Keratinocyte (primary cell): ENCODE data around the gene EXT2. TPM values are rescaled to one million over a fixed set of nuclear protein-coding genes. Genes with fewer than 3 reads are reported as not detected.

Experiments
- DNase-seq: peaks from one replicate; pipeline ENCODE4 v3.0.0-alpha.2; 2011; ENCODE audit warnings: low read depth, missing footprints, low spot score
- FAIRE-seq: peaks from 2 replicates; lab custom pipeline; 2011; peaks lifted over from hg19 to GRCh38; lab: Jason Lieb, UNC
- H2AFZ ChIP-seq: 2 replicates; pipeline ENCODE4 v1.6.0; 2012; ENCODE audit warnings: low read length, control low read depth, inconsistent platforms; ENCODE audit not compliant: control insufficient read depth
- H3K27ac ChIP-seq: 2 replicates; pipeline ENCODE4 v1.5.1; 2011; ENCODE audit warnings: low read length; ENCODE audit not compliant: control insufficient read depth, insufficient read depth
- H3K27me3 ChIP-seq: 3 replicates; pipeline ENCODE4 v1.6.0; 2011; ENCODE audit warnings: low read length; ENCODE audit not compliant: control insufficient read depth, insufficient read depth; ENCODE audit errors: extremely low read depth
- H3K36me3 ChIP-seq, 2 experiments: 2 replicates in 1 of 2; 3 replicates in 1 of 2; pipeline ENCODE4 v1.5.1; 2011; ENCODE audit warnings: low read length in 2 of 2, mild to moderate bottlenecking in 1 of 2; ENCODE audit not compliant: control insufficient read depth in 2 of 2, insufficient read depth in 2 of 2; ENCODE audit errors: extremely low read depth in 1 of 2
- H3K4me1 ChIP-seq: 3 replicates; pipeline ENCODE4 v1.5.1; 2011; ENCODE audit warnings: low read length; ENCODE audit not compliant: control insufficient read depth, insufficient read depth; ENCODE audit errors: extremely low read depth
- H3K4me2 ChIP-seq: 3 replicates; pipeline ENCODE4 v1.6.0; 2011; ENCODE audit warnings: low read depth, low read length; ENCODE audit not compliant: control insufficient read depth, insufficient read depth; ENCODE audit errors: extremely low read depth
- H3K4me3 ChIP-seq, 3 experiments: fragments of 200-600 bp in 1 of 3; sonication (generic) in 1 of 3; 2 replicates in 2 of 3; 3 replicates in 1 of 3; pipeline ENCODE4 v1.5.1; 2011 to 2016; ENCODE audit warnings: low read length in 3 of 3, mild to moderate bottlenecking in 3 of 3, control low read depth in 2 of 3, inconsistent platforms in 1 of 3, low read depth in 1 of 3, mixed read lengths in 1 of 3, mixed run types in 1 of 3, moderate library complexity in 1 of 3; ENCODE audit not compliant: control insufficient read depth in 2 of 3, insufficient read depth in 2 of 3; ENCODE audit errors: extremely low read depth in 1 of 3
- H3K79me2 ChIP-seq: 2 replicates; pipeline ENCODE4 v1.6.0; 2012; ENCODE audit warnings: low read length; ENCODE audit not compliant: control insufficient read depth, insufficient read depth
- H3K9ac ChIP-seq: 3 replicates; pipeline ENCODE4 v1.6.0; 2011; ENCODE audit warnings: low read length; ENCODE audit not compliant: control insufficient read depth, insufficient read depth; ENCODE audit errors: extremely low read depth
- H3K9me1 ChIP-seq: 3 replicates; pipeline ENCODE4 v1.6.0; 2011; ENCODE audit warnings: low read length; ENCODE audit not compliant: control insufficient read depth, insufficient read depth; ENCODE audit errors: extremely low read depth
- H3K9me3 ChIP-seq: 2 replicates; pipeline ENCODE4 v1.5.1; 2012; ENCODE audit warnings: low read depth, low read length; ENCODE audit not compliant: control insufficient read depth
- H4K20me1 ChIP-seq: 3 replicates; pipeline ENCODE4 v1.6.0; 2011; ENCODE audit warnings: low read length; ENCODE audit not compliant: control insufficient read depth, insufficient read depth; ENCODE audit errors: extremely low read depth
- CTCF ChIP-seq, 3 experiments: IDR thresholded peaks in 1 of 3; conservative IDR thresholded peaks in 1 of 3; optimal IDR thresholded peaks in 1 of 3; 2 replicates in 2 of 3; 3 replicates in 1 of 3; pipeline versions ENCODE3 to v1.5.1; 2011; ENCODE audit warnings: low read length in 3 of 3, mild to moderate bottlenecking in 3 of 3, moderate library complexity in 2 of 3, control low read depth in 1 of 3, inconsistent platforms in 1 of 3; ENCODE audit not compliant: insufficient read depth in 2 of 3; ENCODE audit errors: extremely low read depth in 1 of 3
- EZH2 ChIP-seq: IDR thresholded peaks from one replicate; pipeline ENCODE4 v1.6.1; 2012; ENCODE audit warnings: inconsistent platforms, mild to moderate bottlenecking, low read length, moderate library complexity
- dilution Hi-C: fragments of 300-500 bp; cut with MboI; formaldehyde crosslinking; loops from one replicate; pipeline ENCODE4 v1.7.0; 2020; ENCODE audit warnings: low sequenced_read_pairs; ENCODE audit not compliant: extremely low pct_ligation_motif_present
- polyA plus RNA-seq, 5 experiments: library from polyadenylated mRNA; depleted of rRNA in 3 of 5; stranded (reverse) in 3 of 5; stranded (forward) in 1 of 5; unstranded in 1 of 5; fragments of >200 nt; gene quantifications; 1 replicate in 1 of 5; 2 replicates in 3 of 5; 3 replicates in 1 of 5; pipeline versions ENCODE4 v1.2.1 to v1.2.3, GENCODE V29; 2011 to 2012; ENCODE audit warnings: missing spikeins in 2 of 5, low read depth in 1 of 5, low replicate concordance in 1 of 5

Gene EXT2
- polyA plus RNA-seq, 1 donor (not counting 4 experiments of a cell fraction or from before 2014, with no cell fraction given) = 148 TPM

GRCh38 chr11:44275241-44275640 lies 179.8 kb downstream of the EXT2 start:
- no peak overlapping the region for H3K4me2 ChIP-seq
- no peak for TF ChIP-seq EZH2
- TF ChIP-seq CTCF (optimal IDR thresholded peaks at IDR 0.05 in 1 of 3, IDR thresholded peaks at IDR 0.05 in 1 of 3, conservative IDR thresholded peaks at IDR 0.05 in 1 of 3; ENCODE audit: extremely low read depth in 1 of 3, insufficient read depth in 2 of 3, low read length in 3 of 3) = no peak
- no peaks in the 10 kb centered on the region for H3K9me3 ChIP-seq
- DNase-seq = no peak
- H3K4me3 ChIP-seq = no peak overlapping the region
- H3K9ac ChIP-seq = no peak overlapping the region
- H3K27me3 ChIP-seq = peaks cover 21% of the 10 kb centered on the region
- no peak for FAIRE-seq
- no peaks in the 10 kb centered on the region for H3K79me2 ChIP-seq
- H2AFZ ChIP-seq = no peak overlapping the region
- H3K4me1 ChIP-seq = no peaks in the 10 kb centered on the region
- H3K27ac ChIP-seq = no peak overlapping the region
- dilution Hi-C loops = no loop called here
- H3K9me1 ChIP-seq = no peaks in the 10 kb centered on the region
- no peaks in the 10 kb centered on the region for H4K20me1 ChIP-seq
- no peaks in the 10 kb centered on the region for H3K36me3 ChIP-seq

GRCh38 chr11:44275961-44276550 lies 180.6 kb downstream of the EXT2 start:
- Histone ChIP-seq H3K27me3 (peaks cover 21% of the 10 kb centered on the region), H3K4me2 (no peak overlapping the region), H2AFZ (no peak overlapping the region), H3K4me1 (no peaks in the 10 kb centered on the region), H3K79me2 (no peaks in the 10 kb centered on the region), H3K27ac (no peak overlapping the region), H3K36me3 (no peaks in the 10 kb centered on the region), H3K4me3 (no peak overlapping the region), H3K9me1 (no peaks in the 10 kb centered on the region), H4K20me1 (no peaks in the 10 kb centered on the region), H3K9ac (no peak overlapping the region), H3K9me3 (no peaks in the 10 kb centered on the region)
- FAIRE-seq (no peak), DNase-seq (no peak)
- TF ChIP-seq EZH2 = no peak
- dilution Hi-C loops = no loop called here
